Immature natural killer cell (primary cell): ENCODE data around the gene PNMA1. TPM values are rescaled to one million over a fixed set of nuclear protein-coding genes. Genes with fewer than 3 reads are reported as not detected.

ENCODE experiments used
- DNase-seq, 3 donors: peaks; one replicate each; pipeline ENCODE4 v3.0.0; 2022; ENCODE audit warnings: mixed read lengths in 1 of 3
- H3K27ac Mint-ChIP-seq, 6 donors: one replicate each; pipeline ENCODE4 v1.8.0; 2020; ENCODE audit warnings: mixed read lengths in 6 of 6, mild to moderate bottlenecking in 5 of 6, inconsistent platforms in 4 of 6, moderate library complexity in 3 of 6
- H3K27me3 Mint-ChIP-seq, 3 donors: one replicate each; pipeline ENCODE4 v1.8.0; 2020 to 2021; ENCODE audit warnings: low read depth in 3 of 3, mild to moderate bottlenecking in 3 of 3, mixed read lengths in 3 of 3, moderate library complexity in 3 of 3, inconsistent platforms in 1 of 3
- H3K36me3 Mint-ChIP-seq, 3 donors: one replicate each; pipeline ENCODE4 v1.8.0; 2020; ENCODE audit warnings: mixed read lengths in 3 of 3, inconsistent platforms in 2 of 3, mild to moderate bottlenecking in 2 of 3
- H3K4me1 Mint-ChIP-seq, 2 donors: one replicate each; pipeline ENCODE4 v1.8.0; 2020; ENCODE audit warnings: inconsistent platforms in 2 of 2, mild to moderate bottlenecking in 2 of 2, mixed read lengths in 2 of 2, moderate library complexity in 1 of 2
- H3K4me3 Mint-ChIP-seq, 5 donors: one replicate each; pipeline ENCODE4 v1.8.0; 2020; ENCODE audit warnings: mild to moderate bottlenecking in 5 of 5, mixed read lengths in 5 of 5, inconsistent platforms in 3 of 5, moderate library complexity in 3 of 5
- H3K9me3 Mint-ChIP-seq, 6 donors: one replicate each; pipeline ENCODE4 v1.8.0; 2020; ENCODE audit warnings: mild to moderate bottlenecking in 6 of 6, mixed read lengths in 6 of 6, inconsistent platforms in 4 of 6, moderate library complexity in 3 of 6
- polyA plus RNA-seq, 3 donors: library from polyadenylated mRNA; unstranded; fragments of 300-500 nt; fragmentation: Illumina TruSeq; gene quantifications; one replicate each; pipeline ENCODE4 v1.2.3, GENCODE V29; 2021

The PNMA1 gene
- polyA plus RNA-seq, 3 donors from 2014 or later = 19.6 to 39.2 (median 23.8) TPM

DNA sequence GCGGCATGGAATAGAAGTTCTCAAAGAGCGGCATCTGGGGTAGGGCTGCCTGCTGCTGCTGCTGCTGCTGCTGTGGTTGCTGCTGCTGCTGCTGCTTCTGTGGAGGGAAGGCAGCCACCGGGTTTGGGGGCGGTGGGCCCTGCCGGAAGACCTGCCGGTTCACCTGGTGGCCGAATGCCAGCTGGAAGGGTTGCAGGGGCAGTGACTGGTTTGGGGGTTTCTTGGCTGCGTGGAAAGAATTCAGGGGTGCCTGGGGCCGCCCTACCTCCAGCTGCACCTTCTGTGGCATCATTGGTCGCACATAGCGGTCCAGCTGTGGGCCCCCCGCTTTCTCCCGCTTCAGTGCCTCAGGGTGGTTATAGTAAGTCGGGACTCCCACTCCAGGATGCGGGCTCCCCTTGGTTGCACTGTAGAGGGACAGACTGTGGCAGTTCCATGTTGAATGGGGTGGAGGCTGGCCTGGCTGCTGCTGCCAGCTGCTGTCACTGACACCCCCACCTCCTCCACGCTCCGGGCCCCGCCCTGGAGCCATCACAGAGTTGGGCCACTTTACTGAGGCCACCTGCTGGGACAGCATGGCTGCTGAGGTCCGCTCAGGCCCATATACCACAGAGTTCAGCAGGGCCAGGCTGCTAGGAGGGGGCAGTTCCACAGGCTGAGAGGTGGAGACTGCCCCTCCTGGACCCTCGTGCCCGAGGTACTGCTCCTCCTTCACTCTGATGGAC lies 25.2 kb upstream of the PNMA1 start:
- Mint-ChIP-seq H3K27me3 (peaks cover 0 to 16% (median 3%) of the 10 kb centered on the region in 3 donors), H3K27ac (peak overlapping the region in 3 of 6 donors; percentile 24 to 98 (median 98)), H3K4me3 (no peak overlapping the region), H3K9me3 (no peaks in the 10 kb centered on the region), H3K4me1 (peaks cover 55 to 60% of the 10 kb centered on the region in 2 donors), H3K36me3 (peaks cover 0 to 19% (median 6%) of the 10 kb centered on the region in 3 donors)
- no peak for DNase-seq

DNA sequence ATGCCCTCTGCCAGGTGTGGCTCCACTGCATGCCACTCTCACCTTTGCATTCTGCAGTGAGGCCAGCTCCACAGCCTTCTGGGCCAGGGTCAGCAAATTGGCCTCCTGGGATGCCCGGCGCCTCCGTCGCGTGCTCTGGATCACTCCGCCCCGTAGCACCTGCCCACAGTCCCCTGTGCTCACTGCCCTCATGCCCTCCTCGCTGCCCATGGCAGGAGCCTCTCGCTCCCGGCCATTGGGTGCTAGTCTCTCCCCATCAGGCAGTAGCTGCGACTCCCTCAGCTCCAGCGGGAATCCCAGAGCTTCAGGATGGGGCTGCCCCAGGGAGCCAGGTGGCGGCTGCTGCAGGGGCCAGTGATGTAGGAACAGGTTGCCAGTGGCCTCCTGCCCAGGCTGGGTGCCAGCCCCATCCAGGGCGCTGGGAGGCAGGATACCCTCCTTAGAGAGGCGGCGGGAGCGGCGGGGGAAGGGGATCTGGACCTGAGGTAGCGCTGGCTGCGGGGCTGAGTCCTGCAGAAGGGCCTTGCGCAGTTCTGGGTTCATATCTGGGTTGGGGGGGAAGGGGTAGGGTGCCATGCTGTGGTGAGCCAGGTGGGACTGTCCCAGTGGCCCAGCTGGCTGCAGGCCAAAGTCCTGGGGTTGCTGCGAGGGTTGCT lies 24.5 kb upstream of the PNMA1 start:
- Mint-ChIP-seq H3K9me3 (peaks cover 0 to 1% (median 0%) of the 10 kb centered on the region in 6 donors), H3K4me3 (no peak overlapping the region), H3K4me1 (peaks cover 48 to 54% of the 10 kb centered on the region in 2 donors), H3K27me3 (peaks cover 0 to 16% (median 3%) of the 10 kb centered on the region in 3 donors), H3K27ac (peak overlapping the region in 1 of 6 donors; percentile 24), H3K36me3 (peaks cover 0 to 19% (median 6%) of the 10 kb centered on the region in 3 donors)
- no peak for DNase-seq

DNA sequence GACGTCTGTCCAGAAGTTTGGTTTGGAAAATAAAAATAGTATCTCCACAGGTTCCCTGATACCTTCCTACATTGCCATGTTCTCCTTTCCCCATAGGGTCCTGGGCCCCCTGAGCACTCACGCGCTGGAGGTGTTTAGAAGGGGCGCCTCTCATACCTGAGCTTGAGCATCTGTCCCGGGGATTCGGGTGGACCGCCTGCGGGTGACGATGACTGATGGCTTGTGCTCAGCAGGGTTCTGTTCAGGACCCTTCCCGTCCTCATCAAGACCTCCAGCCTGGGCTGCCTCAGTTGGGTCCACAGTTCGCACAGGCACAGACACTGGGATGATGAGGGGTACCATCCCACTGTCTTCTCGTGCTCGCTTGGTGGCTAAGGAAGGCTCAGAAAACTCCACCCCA lies 22.7 kb upstream of the PNMA1 start:
- DNase-seq = no peak
- H3K9me3 Mint-ChIP-seq = peaks cover 0 to 1% (median 0%) of the 10 kb centered on the region in 6 donors
- peaks cover 0 to 4% (median 0%) of the 10 kb centered on the region in 3 donors for H3K27me3 Mint-ChIP-seq
- H3K27ac Mint-ChIP-seq = peak overlapping the region in 2 of 6 donors; percentile 11 to 43
- H3K4me3 Mint-ChIP-seq = no peak overlapping the region
- peaks cover 33 to 40% of the 10 kb centered on the region in 2 donors for H3K4me1 Mint-ChIP-seq
- H3K36me3 Mint-ChIP-seq = peaks cover 3 to 22% (median 6%) of the 10 kb centered on the region in 3 donors

DNA sequence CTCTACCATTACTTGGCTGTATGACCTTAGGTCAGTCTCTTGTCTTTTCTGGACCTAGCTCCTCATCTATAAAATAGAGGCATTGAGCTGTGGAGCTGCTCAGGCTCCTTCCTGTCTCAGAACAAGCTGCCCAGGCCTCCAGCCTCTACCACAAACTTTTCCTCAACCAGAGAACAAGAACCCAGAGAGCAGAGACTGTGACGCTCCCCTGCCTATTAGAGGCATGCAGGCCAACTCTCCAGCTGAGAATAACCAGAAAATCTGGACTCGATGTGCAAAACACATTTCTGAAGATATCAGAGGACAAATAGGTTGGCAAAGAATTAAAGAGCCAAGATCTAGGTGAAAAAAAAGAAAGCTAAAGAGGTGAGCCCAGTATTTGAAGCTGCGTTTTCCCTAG lies 17.8 kb upstream of the PNMA1 start:
- Mint-ChIP-seq H3K27ac (peak overlapping the region in 3 of 6 donors; percentile 6 to 48 (median 38)), H3K4me1 (peaks cover 17 to 22% of the 10 kb centered on the region in 2 donors), H3K4me3 (no peak overlapping the region), H3K36me3 (peaks cover 6 to 41% (median 15%) of the 10 kb centered on the region in 3 donors), H3K9me3 (peaks cover 0 to 1% (median 0%) of the 10 kb centered on the region in 6 donors), H3K27me3 (no peaks in the 10 kb centered on the region)
- no peak for DNase-seq

DNA sequence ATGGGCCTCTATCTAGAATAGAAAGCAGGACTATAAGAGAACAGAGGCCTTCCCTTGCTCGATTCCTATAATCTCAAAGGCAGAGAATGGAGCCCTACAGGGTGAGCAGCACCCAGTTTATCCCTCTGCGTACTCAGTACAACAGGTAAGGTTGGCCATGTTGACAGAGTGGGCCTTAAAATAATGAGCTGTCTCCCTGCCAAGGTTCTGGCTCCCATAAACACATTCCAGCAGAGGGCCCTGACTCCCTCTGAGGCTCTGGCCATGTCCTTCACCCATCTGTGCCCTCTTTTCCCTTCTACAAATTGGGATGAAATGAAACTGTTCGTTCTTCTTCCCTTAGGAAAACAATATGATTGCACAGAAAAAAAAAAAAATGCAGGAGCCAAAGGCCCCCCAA lies 16.9 kb upstream of the PNMA1 start:
- no peak for DNase-seq
- H3K27me3 Mint-ChIP-seq = no peaks in the 10 kb centered on the region
- peaks cover 15 to 22% of the 10 kb centered on the region in 2 donors for H3K4me1 Mint-ChIP-seq
- peak overlapping the region in 3 of 6 donors; percentile 34 to 74 (median 40) for H3K27ac Mint-ChIP-seq
- peaks cover 6 to 35% (median 15%) of the 10 kb centered on the region in 3 donors for H3K36me3 Mint-ChIP-seq
- H3K4me3 Mint-ChIP-seq = no peak overlapping the region
- H3K9me3 Mint-ChIP-seq = peaks cover 0 to 1% (median 0%) of the 10 kb centered on the region in 6 donors

DNA sequence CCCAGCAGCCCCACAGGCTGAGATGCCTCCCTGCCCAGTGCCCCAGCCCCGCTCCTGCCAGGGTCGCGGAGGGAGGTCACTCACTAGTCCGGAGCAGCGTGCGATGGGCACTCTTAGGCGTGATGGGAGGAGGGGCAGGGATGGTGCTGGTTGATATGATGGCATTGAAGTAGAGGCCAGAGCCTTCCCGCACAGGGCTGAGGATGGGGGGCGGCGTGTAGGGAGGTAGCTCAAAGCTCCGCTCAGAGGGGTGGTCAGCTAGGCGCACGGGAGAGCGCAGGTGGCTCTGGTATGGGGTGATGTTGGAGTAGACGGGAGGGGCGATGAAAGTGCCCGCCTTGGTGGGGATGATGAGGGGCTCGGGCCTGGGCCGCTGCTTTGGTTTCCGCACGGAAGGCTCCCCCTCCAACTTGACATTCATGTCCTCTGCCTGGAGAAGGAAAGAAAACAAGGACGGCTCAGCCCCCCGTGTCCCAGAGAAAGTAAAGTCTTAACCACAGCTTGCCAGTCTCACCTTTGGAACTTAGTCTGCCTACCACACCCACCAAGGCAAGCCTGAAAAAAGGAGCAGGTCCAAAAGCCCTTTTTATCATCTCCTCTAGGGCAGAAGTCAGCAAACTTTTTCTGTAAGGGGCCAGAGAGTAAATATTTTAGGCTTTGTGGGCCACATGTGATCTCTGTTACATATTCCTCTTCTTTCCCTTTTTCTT lies 15.5 kb upstream of the PNMA1 start:
- no peaks in the 10 kb centered on the region for H3K27me3 Mint-ChIP-seq
- H3K9me3 Mint-ChIP-seq = peaks cover 0 to 1% (median 0%) of the 10 kb centered on the region in 6 donors
- DNase-seq = no peak
- peaks cover 3 to 33% (median 18%) of the 10 kb centered on the region in 3 donors for H3K36me3 Mint-ChIP-seq
- H3K27ac Mint-ChIP-seq = peak overlapping the region; percentile 20 to 79 (median 66)
- no peak overlapping the region for H3K4me3 Mint-ChIP-seq
- peaks cover 15 to 19% of the 10 kb centered on the region in 2 donors for H3K4me1 Mint-ChIP-seq

DNA sequence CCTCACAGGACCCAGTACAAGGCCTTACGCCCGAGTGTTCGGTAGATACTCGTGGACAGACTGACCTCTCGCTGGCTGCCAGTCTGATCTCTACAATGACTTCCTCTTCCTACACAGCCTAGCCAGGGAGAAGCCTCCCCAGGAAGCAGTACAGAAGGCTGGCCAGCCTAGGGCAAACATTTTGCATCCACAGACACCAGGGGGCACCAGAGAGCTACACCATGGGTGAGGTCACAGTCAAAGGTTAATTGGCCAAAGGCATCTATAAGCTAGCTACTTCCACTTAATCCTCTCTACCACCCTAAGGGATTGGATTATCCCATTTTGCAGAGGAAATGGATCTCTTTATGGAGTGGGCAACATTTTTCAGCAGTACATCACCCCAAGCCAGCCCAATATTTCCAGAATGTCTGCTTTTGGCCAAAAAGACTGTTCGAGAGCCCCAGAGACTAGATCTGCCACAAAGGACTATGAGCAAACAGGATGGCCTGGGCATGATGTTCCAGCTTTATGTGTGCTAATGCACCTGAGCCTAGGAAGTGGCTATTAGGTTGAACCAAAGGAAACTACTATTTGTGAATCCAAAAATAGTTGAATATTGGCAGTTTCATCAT lies 14.6 kb upstream of the PNMA1 start:
- peak; percentile 75 to 80 (median 78) for DNase-seq
- H3K9me3 Mint-ChIP-seq = no peaks in the 10 kb centered on the region
- no peaks in the 10 kb centered on the region for H3K27me3 Mint-ChIP-seq
- H3K27ac Mint-ChIP-seq = peak overlapping the region; percentile 47 to 81 (median 73)
- H3K4me1 Mint-ChIP-seq = peaks cover 13 to 16% of the 10 kb centered on the region in 2 donors
- peaks cover 0 to 32% (median 22%) of the 10 kb centered on the region in 3 donors for H3K36me3 Mint-ChIP-seq
- H3K4me3 Mint-ChIP-seq = no peak overlapping the region

DNA sequence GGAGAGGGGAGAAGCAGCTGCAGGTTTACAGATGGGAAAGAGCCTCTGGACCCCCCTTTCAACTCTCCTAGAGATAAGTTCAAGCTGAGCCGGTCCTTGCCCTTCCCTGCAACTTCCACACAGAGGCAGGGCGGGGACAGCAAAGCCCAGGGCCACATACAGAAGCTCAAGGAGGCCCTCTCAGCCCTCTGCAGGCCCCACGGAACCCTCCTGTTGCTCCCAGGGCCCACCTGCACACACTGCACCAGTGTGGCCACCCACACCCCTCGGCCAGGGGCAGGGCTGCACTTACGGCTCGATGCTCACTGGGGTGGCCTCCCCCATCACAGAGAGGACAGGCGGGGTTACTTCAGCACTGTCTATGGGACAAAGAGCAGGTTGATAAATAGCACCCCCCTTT lies 13.0 kb upstream of the PNMA1 start:
- no peak overlapping the region for H3K4me3 Mint-ChIP-seq
- H3K9me3 Mint-ChIP-seq = no peaks in the 10 kb centered on the region
- no peaks in the 10 kb centered on the region for H3K27me3 Mint-ChIP-seq
- H3K36me3 Mint-ChIP-seq = peaks cover 4 to 45% (median 31%) of the 10 kb centered on the region in 3 donors
- DNase-seq = no peak
- H3K4me1 Mint-ChIP-seq = peaks cover 13 to 15% of the 10 kb centered on the region in 2 donors
- peak overlapping the region in 3 of 6 donors; percentile 55 to 75 (median 66) for H3K27ac Mint-ChIP-seq

DNA sequence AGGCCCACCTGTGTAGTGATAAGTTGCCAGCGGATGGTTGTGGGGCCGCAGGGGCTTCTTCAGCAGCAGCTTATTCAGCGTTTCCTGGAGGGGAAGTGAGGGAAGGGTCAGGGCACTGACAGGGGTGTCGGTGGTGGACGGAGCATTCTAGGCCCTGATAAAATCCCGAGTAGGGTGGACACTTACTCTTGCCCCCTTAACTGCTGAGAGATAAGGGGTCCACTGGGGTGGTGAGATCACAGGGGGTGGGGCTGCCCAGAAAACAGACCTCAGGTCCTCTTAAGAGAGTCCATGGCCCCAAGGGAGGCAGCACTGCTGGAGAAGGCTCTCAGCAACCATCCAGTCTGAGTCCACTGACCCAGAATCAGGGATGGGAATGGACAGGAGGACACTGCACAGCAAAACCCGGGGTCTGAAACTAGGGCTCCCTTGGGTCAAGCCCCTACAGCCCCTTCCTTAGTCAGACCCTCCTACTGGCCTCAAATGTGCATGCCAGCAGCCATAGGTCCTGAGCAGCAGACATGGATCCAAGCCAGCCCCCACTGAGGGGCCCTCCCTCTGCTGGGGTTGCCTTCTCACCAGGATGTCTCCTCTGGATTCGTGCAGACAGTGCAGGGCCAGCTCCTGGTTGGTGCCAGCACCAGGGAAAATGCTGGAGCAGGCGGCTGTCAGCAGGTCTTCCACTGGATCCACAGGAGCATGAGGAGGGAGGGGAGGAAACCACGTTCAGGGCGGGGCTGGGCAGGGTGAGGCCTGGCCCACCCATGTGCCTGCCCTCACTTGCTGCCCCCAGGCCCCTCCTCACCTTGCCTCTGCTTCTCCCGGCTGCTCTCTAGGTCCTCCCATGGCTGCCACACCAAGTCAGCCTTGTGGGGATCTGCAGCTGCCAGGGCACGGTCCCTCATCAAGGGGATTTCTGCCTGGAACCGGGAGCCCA lies 12.1 kb upstream of the PNMA1 start:
- peaks cover 10 to 11% of the 10 kb centered on the region in 2 donors for H3K4me1 Mint-ChIP-seq
- peaks cover 4 to 48% (median 32%) of the 10 kb centered on the region in 3 donors for H3K36me3 Mint-ChIP-seq
- peaks cover 0 to 2% (median 0%) of the 10 kb centered on the region in 3 donors for H3K27me3 Mint-ChIP-seq
- DNase-seq = no peak
- H3K9me3 Mint-ChIP-seq = no peaks in the 10 kb centered on the region
- peak overlapping the region in 4 of 6 donors; percentile 17 to 75 (median 60) for H3K27ac Mint-ChIP-seq
- no peak overlapping the region for H3K4me3 Mint-ChIP-seq

DNA sequence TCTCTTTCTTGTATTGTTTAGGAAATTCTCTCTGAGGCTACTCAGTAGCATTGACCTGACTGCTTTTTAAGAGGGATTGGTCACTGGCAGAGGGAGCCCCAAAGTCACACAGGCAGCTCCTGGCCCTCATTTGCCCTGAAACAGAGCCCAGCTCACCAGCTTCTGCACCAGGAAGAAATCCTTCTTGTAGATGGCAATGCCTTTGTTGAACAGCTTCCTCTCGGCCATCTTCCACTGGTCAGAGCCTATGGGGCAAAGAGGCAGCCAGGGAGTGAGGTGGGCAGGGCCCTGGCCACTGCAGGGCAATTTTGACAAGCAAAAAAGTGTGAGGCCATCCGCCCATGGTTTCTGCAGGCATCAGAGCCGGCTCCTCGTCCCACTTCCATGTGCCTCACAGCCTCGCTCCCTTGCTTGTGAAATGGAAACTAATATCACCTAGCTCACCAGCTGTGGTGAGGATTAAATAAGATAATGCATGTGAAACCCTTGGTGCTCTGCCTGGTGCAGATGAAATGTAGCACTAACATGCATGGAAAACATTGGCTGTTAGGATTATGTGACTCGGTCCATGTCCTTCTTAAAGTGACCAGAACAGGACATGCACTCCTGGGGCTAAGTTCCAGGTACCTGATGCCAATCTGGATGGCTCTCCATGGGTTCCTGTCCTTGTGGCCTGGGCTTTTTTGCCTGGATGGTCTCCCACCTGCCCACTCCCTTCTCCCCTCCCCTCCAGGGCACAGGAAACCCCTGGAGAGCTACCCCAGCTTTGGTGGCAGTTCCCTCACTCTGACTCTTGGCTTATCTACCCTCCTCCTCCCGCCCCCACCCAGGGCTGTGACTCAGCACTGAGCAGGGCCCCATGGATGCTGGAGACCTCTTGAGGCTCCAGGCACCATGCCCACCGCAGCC lies 11.2 kb upstream of the PNMA1 start:
- H3K4me1 Mint-ChIP-seq = peaks cover 8 to 11% of the 10 kb centered on the region in 2 donors
- peaks cover 4 to 56% (median 32%) of the 10 kb centered on the region in 3 donors for H3K36me3 Mint-ChIP-seq
- H3K27me3 Mint-ChIP-seq = peaks cover 0 to 5% (median 0%) of the 10 kb centered on the region in 3 donors
- H3K4me3 Mint-ChIP-seq = no peak overlapping the region
- no peak for DNase-seq
- H3K9me3 Mint-ChIP-seq = no peaks in the 10 kb centered on the region
- H3K27ac Mint-ChIP-seq = peak overlapping the region in 3 of 6 donors; percentile 16 to 39 (median 34)

DNA sequence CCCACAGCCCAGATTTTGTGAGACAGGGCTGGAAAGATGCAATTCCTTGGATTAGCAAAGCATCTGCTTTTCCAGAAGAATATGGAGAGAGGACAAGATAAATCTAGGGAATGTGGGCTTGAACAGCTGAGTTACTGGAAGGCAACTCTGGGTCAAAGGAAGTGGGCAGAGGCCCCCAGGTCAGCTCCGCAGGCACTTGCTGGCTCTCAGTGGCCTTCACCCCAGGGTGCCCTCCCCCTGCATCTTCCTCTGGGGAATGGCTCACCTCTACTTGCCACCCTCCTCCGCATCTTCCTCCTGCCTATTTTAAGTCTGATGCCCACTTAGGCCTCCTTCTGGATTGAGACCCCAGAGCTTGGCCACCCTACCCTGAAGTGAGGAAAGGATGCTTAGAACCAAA lies 10.5 kb upstream of the PNMA1 start:
- H3K4me1 Mint-ChIP-seq = peaks cover 8 to 11% of the 10 kb centered on the region in 2 donors
- H3K27me3 Mint-ChIP-seq = peaks cover 0 to 7% (median 0%) of the 10 kb centered on the region in 3 donors
- H3K27ac Mint-ChIP-seq = peak overlapping the region in 1 of 6 donors; percentile 34
- DNase-seq = no peak
- no peaks in the 10 kb centered on the region for H3K9me3 Mint-ChIP-seq
- H3K4me3 Mint-ChIP-seq = no peak overlapping the region
- H3K36me3 Mint-ChIP-seq = peaks cover 4 to 57% (median 30%) of the 10 kb centered on the region in 3 donors
